H1 (cell line): ENCODE data around the gene CFDP1. TPM values are rescaled to one million over a fixed set of nuclear protein-coding genes. Genes with fewer than 3 reads are reported as not detected.

Experiments
- CTCF ChIA-PET: fragments of 300-600 bp; sonication (Branson Sonifier 250); formaldehyde crosslinking; loops from one replicate; lab custom pipeline; 2021; ENCODE audit not compliant: partially characterized antibody; lab: Charles Lee
- POLR2A ChIA-PET: fragments of 300-600 bp; sonication (Branson Sonifier 250); formaldehyde crosslinking; loops from one replicate; lab custom pipeline; 2021; ENCODE audit warnings: inconsistent platforms; ENCODE audit not compliant: partially characterized antibody; lab: Charles Lee
- DNase-seq, 2 experiments: peaks; one replicate each; pipeline versions ENCODE4 v3.0.0 to v3.0.0-alpha.2; 2010 to 2022; ENCODE audit warnings: low spot score in 2 of 2, low read depth in 1 of 2, mixed read lengths in 1 of 2
- FAIRE-seq: peaks from 2 replicates; lab custom pipeline; 2011; peaks lifted over from hg19 to GRCh38; lab: Jason Lieb, UNC
- H2AFZ ChIP-seq: 2 replicates; pipeline ENCODE4 v1.8.1; 2012; ENCODE audit warnings: low read length, inconsistent platforms
- H2AK5ac ChIP-seq: 2 replicates; pipeline ENCODE4 v1.6.1; 2013; ENCODE audit warnings: low read depth, low read length
- H2BK120ac ChIP-seq: replicated peaks from 2 replicates; pipeline ENCODE3; 2013; ENCODE audit warnings: low read depth, low read length, inconsistent platforms
- H2BK12ac ChIP-seq: 2 replicates; pipeline ENCODE4 v1.6.1; 2013; ENCODE audit warnings: low read depth, low read length
- H2BK15ac ChIP-seq: 2 replicates; pipeline ENCODE4 v1.6.1; 2013; ENCODE audit warnings: low read length
- H2BK20ac ChIP-seq: 2 replicates; pipeline ENCODE4 v1.6.1; 2013; ENCODE audit warnings: low read length
- H2BK5ac ChIP-seq: 2 replicates; pipeline ENCODE4 v1.6.1; 2013; ENCODE audit warnings: low read depth, low read length
- H3K14ac ChIP-seq: 2 replicates; pipeline ENCODE4 v1.6.1; 2013; ENCODE audit warnings: inconsistent platforms; ENCODE audit not compliant: insufficient read length
- H3K18ac ChIP-seq: 2 replicates; pipeline ENCODE4 v1.6.1; 2013; ENCODE audit warnings: low read length; ENCODE audit errors: extremely low read depth
- H3K23ac ChIP-seq: 2 replicates; pipeline ENCODE4 v1.6.1; 2013; ENCODE audit warnings: inconsistent platforms; ENCODE audit not compliant: insufficient read length
- H3K23me2 ChIP-seq: 2 replicates; pipeline ENCODE4 v1.6.1; 2013; ENCODE audit warnings: low read depth, low read length
- H3K27ac ChIP-seq: 2 replicates; pipeline ENCODE4 v1.6.1; 2011; ENCODE audit warnings: low read depth, low read length, inconsistent platforms
- H3K27me3 ChIP-seq, 4 experiments: replicated peaks in 1 of 4; 1 replicate in 1 of 4; 2 replicates in 3 of 4; pipeline versions ENCODE4 v1.6.1 to v1.8.1; 2011 to 2013; ENCODE audit warnings: low read length in 3 of 4, mild to moderate bottlenecking in 3 of 4, inconsistent platforms in 2 of 4, mixed read lengths in 2 of 4, moderate library complexity in 1 of 4; ENCODE audit not compliant: control insufficient read depth in 3 of 4, insufficient read depth in 3 of 4; ENCODE audit errors: extremely low read depth in 1 of 4
- H3K36me3 ChIP-seq, 4 experiments: 2 replicates each; pipeline versions ENCODE4 v1.6.1 to v1.8.1; 2011 to 2013; ENCODE audit warnings: mild to moderate bottlenecking in 4 of 4, low read length in 3 of 4, moderate library complexity in 2 of 4, control low read depth in 1 of 4, inconsistent platforms in 1 of 4; ENCODE audit not compliant: insufficient read depth in 4 of 4, control insufficient read depth in 2 of 4
- H3K4ac ChIP-seq: replicated peaks from 2 replicates; pipeline ENCODE3; 2013; ENCODE audit warnings: low read length, low read depth, mixed read lengths, inconsistent platforms; ENCODE audit not compliant: insufficient read length
- H3K4me1 ChIP-seq, 4 experiments: replicated peaks in 1 of 4; 1 replicate in 1 of 4; 2 replicates in 3 of 4; pipeline versions ENCODE4 v1.6.1 to v1.8.1; 2011 to 2013; ENCODE audit warnings: low read length in 3 of 4, inconsistent platforms in 2 of 4, mixed read lengths in 1 of 4; ENCODE audit not compliant: insufficient read depth in 4 of 4, control insufficient read depth in 3 of 4
- H3K4me2 ChIP-seq, 2 experiments: 2 replicates each; pipeline versions ENCODE4 v1.6.1 to v1.8.1; 2011 to 2013; ENCODE audit warnings: low read depth in 2 of 2, low read length in 2 of 2, control low read depth in 1 of 2, inconsistent platforms in 1 of 2, mild to moderate bottlenecking in 1 of 2; ENCODE audit not compliant: insufficient read depth in 1 of 2
- H3K4me3 ChIP-seq, 4 experiments: fragments of 200-600, 300-600 bp in 1 of 4; sonication (generic), shearing (Covaris generic), sonication (Bioruptor Twin) in 1 of 4; 2 replicates each; pipeline versions ENCODE4 v1.5.1 to v1.8.1; 2011 to 2016; ENCODE audit warnings: low read length in 4 of 4, low read depth in 3 of 4, control low read depth in 2 of 4, inconsistent platforms in 2 of 4, mild to moderate bottlenecking in 2 of 4, mixed read lengths in 1 of 4, moderate library complexity in 1 of 4; ENCODE audit not compliant: insufficient read depth in 2 of 4; ENCODE audit errors: extremely low read depth in 1 of 4
- H3K56ac ChIP-seq: replicated peaks from 2 replicates; pipeline ENCODE3; 2013; ENCODE audit warnings: low read depth, mild to moderate bottlenecking, mixed read lengths, low read length, inconsistent platforms; ENCODE audit not compliant: insufficient read length
- H3K79me1 ChIP-seq: 2 replicates; pipeline ENCODE4 v1.6.1; 2013; ENCODE audit warnings: low read depth, low read length, control low read depth
- H3K79me2 ChIP-seq, 2 experiments: 2 replicates each; pipeline versions ENCODE4 v1.6.1 to v1.8.1; 2012 to 2013; ENCODE audit warnings: low read length in 2 of 2, mild to moderate bottlenecking in 2 of 2, inconsistent platforms in 1 of 2; ENCODE audit not compliant: insufficient read depth in 2 of 2, control insufficient read depth in 1 of 2
- H3K9ac ChIP-seq, 4 experiments: replicated peaks in 1 of 4; 1 replicate in 1 of 4; 2 replicates in 3 of 4; pipeline versions ENCODE4 v1.6.1 to v1.8.1; 2011 to 2013; ENCODE audit warnings: low read depth in 3 of 4, low read length in 3 of 4, control low read depth in 2 of 4, mild to moderate bottlenecking in 2 of 4, moderate library complexity in 2 of 4, inconsistent platforms in 1 of 4; ENCODE audit errors: extremely low read depth in 1 of 4
- H3K9me3 ChIP-seq, 2 experiments: 2 replicates each; pipeline versions ENCODE4 v1.6.1 to v1.8.1; 2012 to 2013; ENCODE audit warnings: mild to moderate bottlenecking in 2 of 2, moderate library complexity in 2 of 2, control low read depth in 1 of 2, inconsistent platforms in 1 of 2, low read depth in 1 of 2, low read length in 1 of 2, mixed read lengths in 1 of 2; ENCODE audit not compliant: insufficient read depth in 2 of 2
- H4K20me1 ChIP-seq, 2 experiments: replicated peaks in 1 of 2; 2 replicates each; pipeline versions ENCODE3 to v1.8.1; 2011 to 2013; ENCODE audit warnings: inconsistent platforms in 2 of 2, low read length in 2 of 2, mild to moderate bottlenecking in 1 of 2; ENCODE audit not compliant: insufficient read depth in 2 of 2, control insufficient read depth in 1 of 2
- H4K5ac ChIP-seq: 2 replicates; pipeline ENCODE4 v1.6.1; 2013; ENCODE audit warnings: low read length, low read depth, mixed read lengths, inconsistent platforms; ENCODE audit not compliant: insufficient read length
- H4K8ac ChIP-seq: 2 replicates; pipeline ENCODE4 v1.8.0; 2013; ENCODE audit warnings: mild to moderate bottlenecking, moderate library complexity, low read length, inconsistent platforms; ENCODE audit not compliant: insufficient read depth; ENCODE audit errors: extremely low read depth
- H4K91ac ChIP-seq: replicated peaks from 2 replicates; pipeline ENCODE3; 2013; ENCODE audit warnings: low read length, mixed read lengths, inconsistent platforms; ENCODE audit not compliant: insufficient read length
- EP300 ChIP-seq, 2 experiments: IDR thresholded peaks; 1 replicate in 1 of 2; 2 replicates in 1 of 2; pipeline ENCODE4 v1.6.1; 2011 to 2012; ENCODE audit warnings: low read depth in 2 of 2, low read length in 2 of 2, mild to moderate bottlenecking in 2 of 2, borderline replicate concordance in 1 of 2, inconsistent platforms in 1 of 2, moderate library complexity in 1 of 2
- MAFK ChIP-seq: IDR thresholded peaks from 2 replicates; pipeline ENCODE4 v1.6.1; 2012; ENCODE audit warnings: low read depth, mild to moderate bottlenecking, improper control_type of control experiment, low read length
- SP4 ChIP-seq: IDR thresholded peaks from 2 replicates; pipeline ENCODE4 v1.6.1; 2012; ENCODE audit warnings: low read length, inconsistent platforms
- TCF12 ChIP-seq: IDR thresholded peaks from 2 replicates; pipeline ENCODE4 v1.6.1; 2011; ENCODE audit warnings: low read depth, mild to moderate bottlenecking, low read length
- WGBS, 2 experiments: shearing (Covaris generic) in 1 of 2; methylation state at CpG; one replicate each; pipeline versions ENCODE4 v1.1.6 to v1.1.7; 2013 to 2015; ENCODE audit warnings: low lambda C conversion rate in 2 of 2, mixed read lengths in 2 of 2, inconsistent platforms in 1 of 2, low coverage in 1 of 2, missing lambda C conversion rate in 1 of 2; ENCODE audit not compliant: insufficient replicate concordance in 2 of 2, insufficient coverage in 1 of 2, insufficient read length in 1 of 2; ENCODE audit errors: extremely low coverage in 1 of 2, missing lambda C conversion rate in 1 of 2; 5-methylcytosine and 5-hydroxymethylcytosine counted together
- polyA plus RNA-seq, 7 experiments: library from polyadenylated mRNA; depleted of rRNA in 3 of 7; stranded (reverse) in 5 of 7; unstranded in 2 of 7; fragments of >200 nt in 5 of 7; fragments of 200-250 nt in 2 of 7; gene quantifications; 1 replicate in 5 of 7; 2 replicates in 1 of 7; 4 replicates in 1 of 7; pipeline versions ENCODE4 v1.2.1 to v1.2.3, GENCODE V29; 2011 to 2013; ENCODE audit warnings: missing spikeins in 2 of 7, mixed read lengths in 2 of 7
- total RNA-seq: library from RNA; stranded (reverse); fragmentation: NEBNext Ultra II Directional; extraction: Animal tissue kit (Norgen Biotek cat#: 25700); gene quantifications from 2 replicates; pipeline ENCODE4 v1.2.1, GENCODE V29; 2021

The CFDP1 gene
- total and polyA plus RNA-seq, 2 of the 8 experiments (the other 6 are each of a cell fraction or from before 2014, with no cell fraction given): 25.5 to 77.3 TPM

DNA sequence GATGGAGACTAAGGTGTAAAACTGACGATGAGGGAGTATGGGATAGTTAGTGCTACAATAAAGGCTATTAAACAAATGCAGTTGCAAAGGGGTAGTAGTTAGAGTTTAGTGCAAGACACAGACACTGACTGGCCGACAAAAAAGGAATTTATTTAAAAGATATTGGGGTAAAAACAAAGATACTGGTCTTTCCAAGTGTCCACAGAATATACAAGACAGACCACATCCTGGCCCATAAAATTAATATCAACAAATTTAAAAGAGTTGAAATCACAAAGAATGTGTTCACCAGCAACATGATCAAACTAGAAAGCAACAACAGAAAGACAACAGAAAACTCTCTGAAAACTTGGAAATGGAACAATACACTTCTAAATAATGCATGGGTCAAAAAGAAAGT is 54.7 kb downstream of the CFDP1 start:
- Histone ChIP-seq H2BK120ac (no peak overlapping the region), H3K27ac (no peak overlapping the region), H3K79me2 (no peaks in the 10 kb centered on the region), H3K23me2 (no peaks in the 10 kb centered on the region), H3K14ac (no peak overlapping the region), H3K4me1 (peaks cover 0 to 4% (median 2%) of the 10 kb centered on the region in 4 experiments; a peak in 1 of 7 replicates), H2BK5ac (no peak overlapping the region), H2BK20ac (no peak overlapping the region), H3K36me3 (peaks cover 0 to 7% (median 1%) of the 10 kb centered on the region in 4 experiments; a peak in 2 of 8 replicates), H2BK15ac (no peak overlapping the region), H3K23ac (no peak overlapping the region), H4K8ac (no peak overlapping the region), H4K5ac (no peak overlapping the region), H3K4ac (no peak overlapping the region), H2AK5ac (no peak overlapping the region), H3K9ac (no peak overlapping the region), H3K4me3 (no peak overlapping the region), H3K9me3 (no peaks in the 10 kb centered on the region), H3K4me2 (no peak overlapping the region), H2BK12ac (no peak overlapping the region), H3K18ac (no peak overlapping the region), H4K20me1 (no peaks in the 10 kb centered on the region), H2AFZ (no peak overlapping the region), H3K56ac (no peak overlapping the region), H3K27me3 (no peaks in the 10 kb centered on the region), H3K79me1 (no peaks in the 10 kb centered on the region), H4K91ac (no peak overlapping the region)
- ChIA-PET POLR2A (interaction anchor here (0.5 to 0.8 kb wide), 2 partner anchors 13 to 30 kb away, joined by 3 to 4 read pairs; no protein-coding TSS in a partner anchor), CTCF (interaction anchor here (0.7 to 2.8 kb wide), 6 partner anchors 8 to 446 kb away, joined by 3 to 11 read pairs (median 3); no protein-coding TSS in a partner anchor)
- DNase-seq: no peak
- WGBS, 2 experiments: 91% methylated on average over 2 of the region's 2 CpGs; no CpG with 5 or more reads in 1 of the 2 experiments
- no peak for FAIRE-seq
- TF ChIP-seq MAFK (no peak), SP4 (no peak), TCF12 (no peak), EP300 (IDR thresholded peaks at IDR 0.05; ENCODE audit: borderline replicate concordance in 1 of 2, low read depth in 2 of 2, low read length in 2 of 2) (no peak)
